Measurements from ENCODE around the gene ZNF426.

The ZNF426 gene

GRCh38 chr19:9498183-9498902 lies 40.1 kb downstream of the ZNF426 start, which contains the start of gene ZNF560:
ZNF560 (minus strand) TSS chr19:9498616; CDS start chr19:9475313, 23,303 bp downstream.
- no peak for DNase-seq (ENCODE audit: low spot score)

GRCh38 chr19:9494096-9494495 lies 44.3 kb downstream of the ZNF426 start:
- no peak for DNase-seq (ENCODE audit: low spot score)

- DNase-seq (ENCODE audit: low spot score), result no peak
Observed at GRCh38 chr19:9487016-9487415, 51.4 kb downstream of the ZNF426 start.

- no peak for DNase-seq (ENCODE audit: low spot score)
Observed at GRCh38 chr19:9485140-9485539, 53.3 kb downstream of the ZNF426 start.

- no peak for DNase-seq (ENCODE audit: low spot score)
Observed at GRCh38 chr19:9474975-9475374, 63.5 kb downstream of the ZNF426 start.
